ENCODE results near the gene PIK3AP1. TPM values are rescaled to one million over a fixed set of nuclear protein-coding genes. Genes with fewer than 3 reads are reported as not detected.

Gene PIK3AP1
- total RNA-seq, 1 donor from 2014 or later = 3.8 TPM

DNA sequence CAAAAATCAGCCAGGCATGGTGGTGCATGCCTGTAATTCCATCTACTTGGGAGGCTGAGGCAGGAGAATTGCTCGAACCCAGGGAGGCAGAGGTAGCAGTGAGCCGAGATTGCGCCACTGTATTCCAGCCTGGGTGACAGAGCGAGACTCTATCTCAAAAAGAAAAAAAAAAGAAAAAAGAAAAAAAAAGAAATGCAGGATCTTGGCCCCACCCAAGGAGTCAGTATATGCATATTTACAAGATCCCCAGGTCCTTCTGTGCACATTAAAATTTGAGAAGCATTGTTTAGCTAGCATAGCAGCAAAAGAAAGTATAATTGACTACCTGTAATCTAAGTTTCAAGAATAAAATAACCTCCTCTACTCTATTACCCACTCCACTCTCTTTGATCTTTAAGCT lies 15.8 kb downstream of the PIK3AP1 start:
- H3K27ac ChIP-seq = no peak overlapping the region
- no peaks in the 10 kb centered on the region for H3K36me3 Mint-ChIP-seq
- TF ChIP-seq EZH2phosphoT487 (IDR thresholded peaks at IDR 0.05) = no peak
- TF ChIP-seq, protein P1, sequence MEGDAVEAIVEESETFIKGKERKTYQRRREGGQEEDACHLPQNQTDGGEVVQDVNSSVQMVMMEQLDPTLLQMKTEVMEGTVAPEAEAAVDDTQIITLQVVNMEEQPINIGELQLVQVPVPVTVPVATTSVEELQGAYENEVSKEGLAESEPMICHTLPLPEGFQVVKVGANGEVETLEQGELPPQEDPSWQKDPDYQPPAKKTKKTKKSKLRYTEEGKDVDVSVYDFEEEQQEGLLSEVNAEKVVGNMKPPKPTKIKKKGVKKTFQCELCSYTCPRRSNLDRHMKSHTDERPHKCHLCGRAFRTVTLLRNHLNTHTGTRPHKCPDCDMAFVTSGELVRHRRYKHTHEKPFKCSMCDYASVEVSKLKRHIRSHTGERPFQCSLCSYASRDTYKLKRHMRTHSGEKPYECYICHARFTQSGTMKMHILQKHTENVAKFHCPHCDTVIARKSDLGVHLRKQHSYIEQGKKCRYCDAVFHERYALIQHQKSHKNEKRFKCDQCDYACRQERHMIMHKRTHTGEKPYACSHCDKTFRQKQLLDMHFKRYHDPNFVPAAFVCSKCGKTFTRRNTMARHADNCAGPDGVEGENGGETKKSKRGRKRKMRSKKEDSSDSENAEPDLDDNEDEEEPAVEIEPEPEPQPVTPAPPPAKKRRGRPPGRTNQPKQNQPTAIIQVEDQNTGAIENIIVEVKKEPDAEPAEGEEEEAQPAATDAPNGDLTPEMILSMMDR (IDR thresholded peaks at IDR 0.05) = no peak
- no peak for TF ChIP-seq EZH2 (IDR thresholded peaks at IDR 0.05)
- no peak overlapping the region for H2AFZ ChIP-seq (replicated peaks)
- peaks cover 4% of the 10 kb centered on the region for H3K4me1 ChIP-seq
- no peak for DNase-seq (ENCODE audit: low spot score)
- H3K4me1 Mint-ChIP-seq = no peaks in the 10 kb centered on the region
- H3K4me3 Mint-ChIP-seq = no peak overlapping the region
- no peaks in the 10 kb centered on the region for H3K27me3 Mint-ChIP-seq (ENCODE audit: insufficient read depth, low read depth)
- no peaks in the 10 kb centered on the region for H3K9me3 ChIP-seq (ENCODE audit: low read depth)
- H3K9ac ChIP-seq = no peak overlapping the region
- H3K79me2 ChIP-seq (ENCODE audit: low read depth) = no peaks in the 10 kb centered on the region
- peaks cover 5% of the 10 kb centered on the region for H3F3A ChIP-seq (ENCODE audit: low read depth)
- H3K4me2 ChIP-seq = no peak overlapping the region
- H3K4me3 ChIP-seq = no peak overlapping the region
- no peaks in the 10 kb centered on the region for H3K27me3 ChIP-seq
- no peak overlapping the region for H3K27ac Mint-ChIP-seq
- H3K9me3 Mint-ChIP-seq = no peaks in the 10 kb centered on the region
- no peaks in the 10 kb centered on the region for H4K20me1 ChIP-seq (ENCODE audit: low read depth)
- H3K36me3 ChIP-seq = no peaks in the 10 kb centered on the region

DNA sequence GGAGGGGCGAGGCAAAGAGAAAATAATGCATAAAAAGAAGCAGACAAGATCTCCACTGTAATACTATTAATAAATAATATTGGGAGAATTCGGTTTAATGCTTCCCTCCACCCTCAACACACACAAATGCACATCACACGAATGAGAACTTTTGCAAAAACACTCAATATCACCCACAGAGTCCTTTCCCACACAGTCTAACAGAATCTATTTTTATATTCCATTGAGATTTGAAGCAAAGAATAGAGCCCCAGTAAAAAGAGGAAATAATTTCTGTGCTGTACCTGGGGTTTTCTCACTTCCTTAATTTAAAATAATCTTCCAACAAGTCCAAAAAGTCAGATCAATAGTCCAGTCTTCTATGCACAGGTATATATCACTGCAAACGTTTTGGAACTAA lies 17.0 kb downstream of the PIK3AP1 start:
- no peaks in the 10 kb centered on the region for H3K9me3 Mint-ChIP-seq
- H3K4me1 Mint-ChIP-seq = no peaks in the 10 kb centered on the region
- no peaks in the 10 kb centered on the region for H3K9me3 ChIP-seq (ENCODE audit: low read depth)
- no peak overlapping the region for H3K9ac ChIP-seq
- no peaks in the 10 kb centered on the region for H4K20me1 ChIP-seq (ENCODE audit: low read depth)
- H3K27me3 Mint-ChIP-seq (ENCODE audit: insufficient read depth, low read depth) = no peaks in the 10 kb centered on the region
- no peak overlapping the region for H3K27ac Mint-ChIP-seq
- no peak overlapping the region for H3K27ac ChIP-seq
- peaks cover 4% of the 10 kb centered on the region for H3K4me1 ChIP-seq
- no peak for TF ChIP-seq EZH2 (IDR thresholded peaks at IDR 0.05)
- TF ChIP-seq, protein P1 (IDR thresholded peaks at IDR 0.05) = no peak
- no peak for TF ChIP-seq EZH2phosphoT487 (IDR thresholded peaks at IDR 0.05)
- H3K4me2 ChIP-seq = no peak overlapping the region
- no peaks in the 10 kb centered on the region for H3K36me3 ChIP-seq
- H3F3A ChIP-seq (ENCODE audit: low read depth) = peaks cover 5% of the 10 kb centered on the region
- no peaks in the 10 kb centered on the region for H3K36me3 Mint-ChIP-seq
- H3K27me3 ChIP-seq = no peaks in the 10 kb centered on the region
- no peak for DNase-seq (ENCODE audit: low spot score)
- H2AFZ ChIP-seq (replicated peaks) = no peak overlapping the region
- no peak overlapping the region for H3K4me3 ChIP-seq
- no peak overlapping the region for H3K4me3 Mint-ChIP-seq
- H3K79me2 ChIP-seq (ENCODE audit: low read depth) = no peaks in the 10 kb centered on the region

DNA sequence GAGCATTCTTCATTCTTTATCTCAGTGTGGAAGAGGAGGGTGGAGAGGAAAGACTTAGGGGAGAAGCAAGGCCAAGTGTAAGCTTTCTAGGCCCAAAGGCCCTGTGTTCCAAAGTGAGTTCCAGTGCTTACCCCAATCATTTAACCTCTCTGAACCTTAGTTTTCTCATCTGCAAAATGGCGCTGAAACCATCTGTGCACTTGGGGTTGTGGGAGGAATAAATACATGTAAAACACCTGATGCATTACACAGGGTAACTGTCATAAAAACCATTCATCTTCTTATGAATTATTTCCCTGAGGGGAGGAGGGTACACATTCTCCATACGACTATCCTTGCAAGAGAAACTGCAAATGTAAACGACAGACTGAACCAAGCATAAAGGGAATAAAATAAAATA lies 19.0 kb downstream of the PIK3AP1 start:
- no peaks in the 10 kb centered on the region for H3K4me1 Mint-ChIP-seq
- Histone ChIP-seq H3K27ac (no peak overlapping the region), H3K9ac (no peak overlapping the region), H2AFZ (replicated peaks) (no peak overlapping the region), H4K20me1 (ENCODE audit: low read depth) (no peaks in the 10 kb centered on the region), H3K36me3 (no peaks in the 10 kb centered on the region), H3K27me3 (no peaks in the 10 kb centered on the region), H3K79me2 (ENCODE audit: low read depth) (no peaks in the 10 kb centered on the region), H3K4me1 (peaks cover 4% of the 10 kb centered on the region), H3K4me2 (no peak overlapping the region), H3K4me3 (no peak overlapping the region), H3K9me3 (ENCODE audit: low read depth) (no peaks in the 10 kb centered on the region), H3F3A (ENCODE audit: low read depth) (peaks cover 5% of the 10 kb centered on the region)
- H3K27me3 Mint-ChIP-seq (ENCODE audit: insufficient read depth, low read depth) = no peaks in the 10 kb centered on the region
- H3K4me3 Mint-ChIP-seq = no peak overlapping the region
- H3K9me3 Mint-ChIP-seq = no peaks in the 10 kb centered on the region
- no peak overlapping the region for H3K27ac Mint-ChIP-seq
- no peak for TF ChIP-seq EZH2phosphoT487 (IDR thresholded peaks at IDR 0.05)
- TF ChIP-seq, protein P1 (IDR thresholded peaks at IDR 0.05) = no peak
- TF ChIP-seq EZH2 (IDR thresholded peaks at IDR 0.05) = no peak
- no peaks in the 10 kb centered on the region for H3K36me3 Mint-ChIP-seq
- DNase-seq (ENCODE audit: low spot score) = no peak
